Measurements from ENCODE around the gene CDYL.

Gene CDYL

DNA sequence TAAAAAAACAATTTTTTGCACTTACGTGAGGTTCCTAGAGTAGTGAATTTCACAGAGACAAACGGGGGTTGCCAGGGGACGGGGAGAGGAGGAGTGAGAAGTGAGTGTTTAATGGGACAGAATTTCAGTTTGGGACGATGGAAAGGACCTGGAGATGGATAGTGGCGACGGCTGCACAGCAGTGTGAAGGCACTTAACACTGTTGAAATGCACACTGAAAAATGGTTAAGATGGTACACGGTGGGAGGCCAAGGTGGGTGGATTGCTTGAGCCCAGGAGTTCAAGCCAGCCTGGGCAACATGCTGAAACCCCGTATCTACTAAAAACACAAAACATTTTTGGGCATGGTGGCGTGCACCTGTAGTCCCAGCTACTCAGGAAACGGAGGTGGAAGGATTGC is 196.2 kb downstream of the CDYL start:
- no peaks in the 10 kb centered on the region for H3K9me3 ChIP-seq
- no peak for TF ChIP-seq CTCF (IDR thresholded peaks at IDR 0.05)
- no peak overlapping the region for H3K27ac ChIP-seq
- no peak overlapping the region for H3K4me3 ChIP-seq (ENCODE audit: low read depth in 1 of 2, low read length in 1 of 2)
- peaks cover 0 to 6% of the 10 kb centered on the region in 2 experiments for H3K4me1 ChIP-seq (ENCODE audit: control insufficient read depth in 1 of 2, insufficient read depth in 1 of 2, low read depth in 1 of 2, low read length in 1 of 2)
- H3K27me3 ChIP-seq: no peaks in the 10 kb centered on the region
- no peaks in the 10 kb centered on the region for H3K36me3 ChIP-seq

GRCh38 chr6:4973415-4973814 is 197.2 kb downstream of the CDYL start:
- no peak for TF ChIP-seq CTCF (IDR thresholded peaks at IDR 0.05)
- H3K36me3 ChIP-seq: no peaks in the 10 kb centered on the region
- H3K4me1 ChIP-seq (ENCODE audit: control insufficient read depth in 1 of 2, insufficient read depth in 1 of 2, low read depth in 1 of 2, low read length in 1 of 2): peaks cover 0 to 6% of the 10 kb centered on the region in 2 experiments
- H3K4me3 ChIP-seq (ENCODE audit: low read depth in 1 of 2, low read length in 1 of 2): no peak overlapping the region
- no peak overlapping the region for H3K27ac ChIP-seq
- no peaks in the 10 kb centered on the region for H3K27me3 ChIP-seq
- no peaks in the 10 kb centered on the region for H3K9me3 ChIP-seq

DNA sequence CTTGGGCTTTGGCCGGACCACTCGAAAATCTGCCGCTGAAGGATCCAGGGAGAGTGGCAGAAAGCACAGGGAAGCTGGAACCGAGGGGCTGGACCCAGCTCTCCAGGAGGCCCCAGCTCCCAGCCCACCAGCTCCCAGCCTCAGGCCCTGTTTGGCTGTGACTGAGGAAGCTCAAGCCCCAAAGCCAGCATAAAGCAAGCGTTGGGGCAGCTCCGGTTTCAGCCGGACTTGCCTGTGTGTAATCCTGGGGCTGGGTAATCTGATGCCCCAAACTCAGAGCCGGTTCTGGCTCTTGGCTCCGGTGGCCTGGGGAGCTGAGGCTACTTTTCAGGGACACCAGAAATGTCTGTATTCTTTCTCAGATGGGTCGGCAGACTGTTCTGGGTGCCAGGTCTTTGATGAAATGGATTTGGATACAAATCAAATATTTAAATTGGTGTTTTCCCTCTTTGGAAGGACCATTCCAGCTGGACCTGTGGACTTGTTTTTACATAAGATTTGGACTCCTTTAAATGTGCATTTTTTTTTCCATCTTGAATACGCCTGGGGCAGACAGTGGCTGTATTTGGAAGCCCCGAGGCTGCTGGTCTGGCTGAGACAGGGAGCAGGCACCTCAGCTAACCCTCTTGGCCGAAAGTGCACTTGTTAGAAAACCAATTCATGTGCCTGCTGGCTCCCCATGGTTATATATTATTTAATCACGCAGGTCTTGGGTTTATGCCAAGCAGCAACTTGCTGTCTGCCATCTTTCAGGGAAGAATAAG is 198.0 kb downstream of the CDYL start:
- H3K27me3 ChIP-seq: no peaks in the 10 kb centered on the region

DNA sequence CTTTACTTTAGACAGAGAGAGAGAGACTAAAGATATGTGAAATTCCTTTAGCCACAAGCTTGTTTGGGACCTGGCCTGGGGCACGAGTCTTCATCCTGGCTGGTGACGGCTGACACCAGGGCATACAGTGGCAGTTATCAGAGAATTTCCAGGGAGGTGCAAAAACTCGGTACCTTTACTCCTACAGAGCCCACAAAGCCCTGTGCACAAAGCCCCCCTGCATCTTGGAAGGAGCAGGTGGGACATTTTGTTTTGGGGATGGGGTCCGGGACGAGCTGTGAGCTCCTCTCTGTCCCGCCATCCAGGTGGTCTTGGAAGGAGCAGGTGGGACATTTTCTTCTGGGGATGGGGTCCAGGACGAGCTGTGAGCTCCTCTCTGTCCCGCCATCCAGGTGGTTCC is 198.8 kb downstream of the CDYL start:
- Histone ChIP-seq H3K27me3 (no peaks in the 10 kb centered on the region), H3K36me3 (no peaks in the 10 kb centered on the region), H3K27ac (no peak overlapping the region), H3K4me3 (ENCODE audit: low read depth in 1 of 2, low read length in 1 of 2) (no peak overlapping the region), H3K9me3 (peaks cover 5% of the 10 kb centered on the region), H3K4me1 (ENCODE audit: control insufficient read depth in 1 of 2, insufficient read depth in 1 of 2, low read depth in 1 of 2, low read length in 1 of 2) (peaks cover 0 to 6% of the 10 kb centered on the region in 2 experiments)
- no peak for TF ChIP-seq CTCF (IDR thresholded peaks at IDR 0.05)

More for the DNA sequence above, 198.0 kb downstream of the CDYL start:
- Histone ChIP-seq H3K36me3 (no peaks in the 10 kb centered on the region), H3K4me3 (ENCODE audit: low read depth in 1 of 2, low read length in 1 of 2) (no peak overlapping the region), H3K9me3 (peaks cover 3% of the 10 kb centered on the region), H3K4me1 (ENCODE audit: control insufficient read depth in 1 of 2, insufficient read depth in 1 of 2, low read depth in 1 of 2, low read length in 1 of 2) (peaks cover 0 to 6% of the 10 kb centered on the region in 2 experiments), H3K27ac (no peak overlapping the region)
- TF ChIP-seq CTCF (IDR thresholded peaks at IDR 0.05): no peak

GRCh38 chr6:4975506-4975905 is 199.3 kb downstream of the CDYL start:
- Histone ChIP-seq H3K4me3 (ENCODE audit: low read depth in 1 of 2, low read length in 1 of 2) (no peak overlapping the region), H3K27ac (no peak overlapping the region), H3K27me3 (no peaks in the 10 kb centered on the region), H3K4me1 (ENCODE audit: control insufficient read depth in 1 of 2, insufficient read depth in 1 of 2, low read depth in 1 of 2, low read length in 1 of 2) (peaks cover 0 to 6% of the 10 kb centered on the region in 2 experiments), H3K36me3 (no peaks in the 10 kb centered on the region), H3K9me3 (peaks cover 5% of the 10 kb centered on the region)
- TF ChIP-seq CTCF (IDR thresholded peaks at IDR 0.05): no peak

Data from neutrophil (primary cell).